ENCODE results near the gene RNF157. TPM values are rescaled to one million over a fixed set of nuclear protein-coding genes. Genes with fewer than 3 reads are reported as not detected.
A peak's percentile ranks its signal among the peaks of the same experiment; 100 is the strongest.

The RNF157 gene
- total RNA-seq (2021; ENCODE audit: unreplicated experiment) = 0.86 TPM
- 0.54 and 0.59 TPM in 2 replicates for polyA plus RNA-seq (2012)
- Bru-seq, nascent RNA = percentile 23 among the genes with signal in this experiment
- BruChase-seq, experiment 1, labeled RNA remaining after a 6-hour chase = percentile 20 among the genes with signal in this experiment
- BruChase-seq, experiment 2, labeled RNA remaining after a 2-hour chase = percentile 27 among the genes with signal in this experiment
- long read RNA-seq, full-length matches to known transcripts = 1 of 1 reads
- long read RNA-seq, partial matches to known transcripts = 0 of 1 reads
- long read RNA-seq, other reads (novel, unspliced or antisense) = 0 of 1 reads

- ChIA-PET CTCF (interaction anchor here (0.6 kb wide), 1 partner anchor 194 kb away, joined by 6 read pairs; no protein-coding TSS in a partner anchor), POLR2A (interaction anchor here (0.6 kb wide), 1 partner anchor 9 kb away, joined by 3 read pairs; no protein-coding TSS in a partner anchor), RAD21 (ENCODE audit: low non-redundant PET in 1 of 2, low total read pairs in 2 of 2, uncharacterized antibody in 2 of 2, unreplicated experiment in 2 of 2) (no interaction called here)
- Histone ChIP-seq H3K79me2 (ENCODE audit: insufficient read depth, low read length) (no peaks in the 10 kb centered on the region), H3K27ac (ENCODE audit: low read depth, low read length) (no peak within 1 kb of the TSS; the same call in 1 of the 2 replicates), H3K9me2 (ENCODE audit: insufficient read depth) (no peaks in the 10 kb centered on the region), H3K36me3 (ENCODE audit: control insufficient read depth in 1 of 2, insufficient read depth in 2 of 2, low read length in 2 of 2) (no peaks in the 10 kb centered on the region), H3K9ac (ENCODE audit: low read length) (peak within 1 kb of the TSS; percentile 56), H2AFZ (ENCODE audit: low read depth, low read length, poor library complexity, severe bottlenecking) (peak within 1 kb of the TSS; percentile 99), H3K4me3 (replicated peaks in 1 of 2; ENCODE audit: low read depth in 1 of 2, low read length in 2 of 2) (peak within 1 kb of the TSS; percentile 48 to 61), H4K20me1 (ENCODE audit: insufficient read depth) (no peaks in the 10 kb centered on the region), H3K9me3 (ENCODE audit: control insufficient read depth in 1 of 2, insufficient read depth in 1 of 2, low read depth in 1 of 2, low read length in 2 of 2) (no peaks in the 10 kb centered on the region), H3K27me3 (ENCODE audit: insufficient read depth, low read length) (no peaks in the 10 kb centered on the region), H3K4me2 (ENCODE audit: low read length) (peak within 1 kb of the TSS; percentile 97), H3K4me1 (ENCODE audit: control insufficient read depth in 1 of 2, insufficient read depth in 2 of 2, low read length in 2 of 2) (peaks cover 3 to 16% of the 10 kb centered on the region in 2 experiments; a peak in 3 of 4 replicates)
- intact Hi-C loops (cut with micrococcal nuclease) = no loop called here
- ATAC-seq (peak; percentile 87), DNase-seq (ENCODE audit: low read depth, low spot score) (no peak)
- TF ChIP-seq JUND (IDR thresholded peaks at IDR 0.05) (no peak), POLR2AphosphoS5 (IDR thresholded peaks at IDR 0.05; ENCODE audit: low read depth, low read length) (peak; percentile 51), YY1 (IDR thresholded peaks at IDR 0.05; ENCODE audit: extremely low read depth, insufficient replicate concordance, low read depth, low read length) (peak; percentile 24), MAX (IDR thresholded peaks at IDR 0.05) (peak; percentile 33; the same call in 1 of the 2 replicates)
- BruUV-seq (replicated peaks) = no TSS peak
These were observed at the start of gene RNF157 for GRCh38 chr17:76240461-76241203. Gene RNF157 (minus strand): TSS chr17:76240493. CDS start chr17:76240240, 253 bp downstream.

All from HCT116 (cell line).